IMR-90 (cell line): Measurements from ENCODE around the gene ZNF608. TPM values are rescaled to one million over a fixed set of nuclear protein-coding genes. Genes with fewer than 3 reads are reported as not detected.
A peak's percentile ranks its signal among the peaks of the same experiment; 100 is the strongest.

Source experiments
- ATAC-seq: fragments of 200-7000 bp; cut with Tn5 transposase; 2 replicates; pipeline ENCODE4 v1.9.1; 2020; ENCODE audit warnings: low read depth, mild to moderate bottlenecking, moderate library complexity
- BruUV-seq: library from RNA; stranded (reverse); fragments of 400-500 nt; replicated peaks from 2 replicates; lab custom pipeline; 2021; lab: Mats Ljungman, UMichigan
- CTCF ChIA-PET: fragments of 300-600 bp; formaldehyde crosslinking; extraction: SDS; loops from one replicate; lab custom pipeline; 2021; ENCODE audit warnings: antibody characterized with exemption; lab: Yijun Ruan, JAX
- POLR2A ChIA-PET: fragments of 300-600 bp; sonication (Branson Sonifier 250); formaldehyde crosslinking; loops from one replicate; lab custom pipeline; 2022; ENCODE audit warnings: antibody characterized with exemption; ENCODE audit not compliant: unreplicated experiment; lab: Charles Lee
- DNase-seq: peaks from one replicate; pipeline ENCODE4 v3.0.0; 2013
- H2AFZ ChIP-seq: replicated peaks from 2 replicates; pipeline ENCODE3; 2013; ENCODE audit warnings: low read length, mild to moderate bottlenecking; ENCODE audit not compliant: poor library complexity
- H2AK5ac ChIP-seq: 2 replicates; pipeline ENCODE4 v1.6.1; 2013; ENCODE audit warnings: low read depth, low read length, inconsistent platforms
- H2AK9ac ChIP-seq: replicated peaks from 2 replicates; pipeline ENCODE3; 2013; ENCODE audit warnings: mild to moderate bottlenecking, low read depth, low read length, moderate library complexity; ENCODE audit not compliant: poor library complexity
- H2BK120ac ChIP-seq: 2 replicates; pipeline ENCODE4 v1.6.1; 2013; ENCODE audit warnings: low read depth, low read length, inconsistent platforms
- H2BK15ac ChIP-seq: 3 replicates; pipeline ENCODE4 v1.6.1; 2013; ENCODE audit warnings: low read depth, low read length, inconsistent platforms
- H2BK20ac ChIP-seq: 2 replicates; pipeline ENCODE4 v1.6.1; 2013; ENCODE audit warnings: low read depth, mild to moderate bottlenecking, inconsistent platforms, low read length, moderate library complexity
- H2BK5ac ChIP-seq: 2 replicates; pipeline ENCODE4 v1.6.1; 2013; ENCODE audit warnings: mild to moderate bottlenecking, low read depth, low read length, inconsistent platforms; ENCODE audit not compliant: poor library complexity, severe bottlenecking
- H3K14ac ChIP-seq: replicated peaks from 2 replicates; pipeline ENCODE4 v1.6.1; 2013; ENCODE audit warnings: low read depth, low read length, inconsistent platforms
- H3K18ac ChIP-seq: 2 replicates; pipeline ENCODE4 v1.6.1; 2013; ENCODE audit warnings: low read depth, low read length, control low read depth
- H3K23ac ChIP-seq: 2 replicates; pipeline ENCODE4 v1.6.1; 2013; ENCODE audit warnings: low read depth, low read length, inconsistent platforms
- H3K27ac ChIP-seq: 2 replicates; pipeline ENCODE4 v1.5.1; 2013; ENCODE audit warnings: mild to moderate bottlenecking, control low read depth, low read length; ENCODE audit not compliant: insufficient read depth
- H3K27me3 ChIP-seq: 2 replicates; pipeline ENCODE4 v1.6.1; 2013; ENCODE audit warnings: low read length; ENCODE audit not compliant: control insufficient read depth, insufficient read depth
- H3K36me3 ChIP-seq: 2 replicates; pipeline ENCODE4 v1.6.1; 2013; ENCODE audit warnings: low read length, mixed read lengths; ENCODE audit not compliant: control insufficient read depth, insufficient read depth
- H3K4ac ChIP-seq: 2 replicates; pipeline ENCODE4 v1.6.1; 2013; ENCODE audit warnings: low read depth, low read length, inconsistent platforms
- H3K4me1 ChIP-seq: 2 replicates; pipeline ENCODE4 v1.6.1; 2013; ENCODE audit warnings: low read length, mixed read lengths; ENCODE audit not compliant: control insufficient read depth, insufficient read depth
- H3K4me2 ChIP-seq: 2 replicates; pipeline ENCODE4 v1.6.1; 2013; ENCODE audit warnings: low read depth, mild to moderate bottlenecking, control low read depth, low read length, moderate library complexity
- H3K4me3 ChIP-seq: 2 replicates; pipeline ENCODE4 v1.5.1; 2013; ENCODE audit warnings: low read depth, mild to moderate bottlenecking, control low read depth, low read length, moderate library complexity; ENCODE audit not compliant: insufficient read depth
- H3K56ac ChIP-seq: 2 replicates; pipeline ENCODE4 v1.6.1; 2013; ENCODE audit warnings: low read length, inconsistent platforms; ENCODE audit not compliant: insufficient read depth; ENCODE audit errors: extremely low read depth
- H3K79me1 ChIP-seq, 2 experiments: 2 replicates each; pipeline ENCODE4 v1.6.1; 2013; ENCODE audit warnings: low read length in 2 of 2, inconsistent platforms in 1 of 2, low read depth in 1 of 2
- H3K9ac ChIP-seq: 2 replicates; pipeline ENCODE4 v1.6.1; 2013; ENCODE audit warnings: low read depth, low read length, control low read depth
- H3K9me1 ChIP-seq: 2 replicates; pipeline ENCODE4 v1.6.1; 2013; ENCODE audit warnings: low read length, inconsistent platforms; ENCODE audit not compliant: insufficient read depth
- H3K9me3 ChIP-seq: 2 replicates; pipeline ENCODE4 v1.6.1; 2013; ENCODE audit warnings: low read length; ENCODE audit not compliant: control insufficient read depth, insufficient read depth
- H4K20me1 ChIP-seq: 2 replicates; pipeline ENCODE4 v1.6.1; 2013; ENCODE audit warnings: low read length, inconsistent platforms; ENCODE audit not compliant: insufficient read depth
- H4K5ac ChIP-seq: 2 replicates; pipeline ENCODE4 v1.6.1; 2013; ENCODE audit warnings: mild to moderate bottlenecking, low read depth, low read length, control low read depth
- H4K8ac ChIP-seq, 2 experiments: 2 replicates each; pipeline ENCODE4 v1.6.1; 2013; ENCODE audit warnings: low read depth in 2 of 2, low read length in 2 of 2, control low read depth in 1 of 2, inconsistent platforms in 1 of 2
- H4K91ac ChIP-seq: 2 replicates; pipeline ENCODE4 v1.6.1; 2013; ENCODE audit warnings: low read depth, low read length, inconsistent platforms; ENCODE audit not compliant: insufficient read depth
- BHLHE40 ChIP-seq: fragments of 150-350 bp; IDR thresholded peaks from 2 replicates; pipeline ENCODE4 v1.6.1; 2016; ENCODE audit warnings: mild to moderate bottlenecking, low read depth, low read length
- CTCF ChIP-seq: conservative IDR thresholded peaks from 2 replicates; pipeline ENCODE4 v1.5.1; 2012; ENCODE audit warnings: mild to moderate bottlenecking, low read depth, low read length, improper control_type of control experiment
- SMC3 ChIP-seq: fragments of 150-350 bp; IDR thresholded peaks from 2 replicates; pipeline ENCODE4 v1.6.1; 2016; ENCODE audit warnings: low read depth, mild to moderate bottlenecking, antibody characterized with exemption, low read length, moderate library complexity
- WGBS, 2 experiments: methylation state at CpG; one replicate each; pipeline versions ENCODE4 v1.1.5 to v1.1.7; 2013; ENCODE audit warnings: missing lambda C conversion rate in 2 of 2; ENCODE audit not compliant: insufficient read length in 1 of 2; ENCODE audit errors: extremely low coverage in 2 of 2; 5-methylcytosine and 5-hydroxymethylcytosine counted together
- dilution Hi-C: fragments of 300-500 bp; cut with HindIII; formaldehyde crosslinking; loops from one replicate; pipeline ENCODE4 v1.14.3; 2018; ENCODE audit warnings: low sequenced_read_pairs; ENCODE audit not compliant: unreplicated experiment
- in situ Hi-C: fragments of 300-500 bp; cut with MboI; formaldehyde crosslinking; loops from 3 replicates; pipeline ENCODE4 v1.14.3; 2019; ENCODE audit warnings: low sequenced_read_pairs, inconsistent platforms, mixed read lengths
- intact Hi-C: fragments of 100-400 bp; cut with micrococcal nuclease; formaldehyde crosslinking; loops from 2 replicates; pipeline ENCODE4 v1.10.0; 2022
- polyA plus RNA-seq, 3 experiments: library from polyadenylated mRNA; depleted of rRNA; stranded (reverse); fragments of >200 nt; gene quantifications; 2 replicates each; pipeline ENCODE4 v1.2.3, GENCODE V29; 2012; ENCODE audit warnings: low replicate concordance in 1 of 3
- total RNA-seq: library from RNA; depleted of rRNA; stranded (reverse); fragments of >200 nt; gene quantifications from 2 replicates; pipeline ENCODE4 v1.2.3, GENCODE V29; 2012
- TF ChIP-seq, protein P1 (sequence below): fragments of 150-350 bp; IDR thresholded peaks from 2 replicates; pipeline ENCODE4 v1.6.1; 2016; ENCODE audit warnings: low read depth, mild to moderate bottlenecking, low read length, moderate library complexity, borderline replicate concordance

The ZNF608 gene
- total and polyA plus RNA-seq, 2 of the 4 experiments (the other 2 are of a cell fraction) = 9.8 to 15.1 TPM

DNA sequence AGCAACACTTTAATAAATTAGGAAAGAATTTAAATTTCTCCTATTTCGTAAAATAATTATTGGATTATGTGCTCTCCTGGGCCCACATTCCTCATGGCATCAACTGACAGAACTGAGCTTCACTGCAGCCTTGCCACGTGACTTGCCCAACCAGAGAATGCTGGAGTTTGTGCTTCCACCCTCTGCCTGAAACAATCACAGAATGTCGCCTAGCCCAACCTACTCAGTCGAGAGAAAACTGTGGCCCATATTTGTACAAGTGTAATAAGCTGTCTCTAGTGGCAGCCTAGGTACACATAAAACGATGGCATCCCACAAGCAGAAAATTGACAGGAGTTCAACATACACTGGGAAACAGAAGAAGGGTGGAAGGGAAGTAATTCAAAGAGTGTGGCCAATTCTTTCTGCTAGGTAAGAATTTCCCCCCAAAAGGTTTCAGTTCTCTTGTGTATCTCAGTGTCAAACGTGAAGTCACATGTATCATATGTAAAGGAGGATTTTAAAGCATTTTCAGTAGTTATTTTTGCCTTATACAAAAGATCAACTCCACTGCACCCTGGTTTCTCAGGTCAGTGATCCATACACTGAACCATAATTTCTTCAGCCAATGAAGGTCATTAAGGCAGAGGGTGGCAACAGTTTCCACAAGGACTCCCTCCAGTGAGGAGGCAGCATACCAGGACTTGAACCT lies 41.7 kb downstream of the ZNF608 start:
- Histone ChIP-seq H3K4me2 (no peak overlapping the region), H2BK120ac (no peak overlapping the region), H3K79me1 (peaks cover 24 to 53% of the 10 kb centered on the region in 2 experiments), H3K36me3 (no peaks in the 10 kb centered on the region; the same call in 1 of the 2 replicates), H2AK9ac (no peak overlapping the region), H4K5ac (no peak overlapping the region), H2BK5ac (no peak overlapping the region), H3K14ac (no peak overlapping the region), H3K27ac (no peak overlapping the region), H3K56ac (no peak overlapping the region), H3K27me3 (no peaks in the 10 kb centered on the region), H2BK15ac (no peak overlapping the region; the same call in 2 of the 3 replicates), H3K23ac (no peak overlapping the region), H2BK20ac (peak overlapping the region; percentile 5; the same call in 1 of the 2 replicates), H3K9me1 (peaks cover 6% of the 10 kb centered on the region; the same call in 1 of the 2 replicates), H3K18ac (no peak overlapping the region), H3K9ac (no peak overlapping the region), H3K4me1 (peaks cover 9% of the 10 kb centered on the region; the same call in 1 of the 2 replicates), H4K8ac (no peak overlapping the region), H4K20me1 (0 out of 2 replicates have a peak, but pooled peaks cover 12% of the 10 kb centered on the region), H3K4me3 (no peak overlapping the region), H3K9me3 (no peaks in the 10 kb centered on the region), H2AFZ (no peak overlapping the region), H4K91ac (no peak overlapping the region), H3K4ac (no peak overlapping the region), H2AK5ac (no peak overlapping the region)
- ChIA-PET CTCF (interaction anchor here (0.6 kb wide), 1 partner anchor 1033 kb away, joined by 4 read pairs; no protein-coding TSS in a partner anchor), POLR2A (no interaction called here)
- no TSS peak for BruUV-seq
- in situ Hi-C loops = no loop called here
- TF ChIP-seq BHLHE40 = no peak
- TF ChIP-seq, protein P1, sequence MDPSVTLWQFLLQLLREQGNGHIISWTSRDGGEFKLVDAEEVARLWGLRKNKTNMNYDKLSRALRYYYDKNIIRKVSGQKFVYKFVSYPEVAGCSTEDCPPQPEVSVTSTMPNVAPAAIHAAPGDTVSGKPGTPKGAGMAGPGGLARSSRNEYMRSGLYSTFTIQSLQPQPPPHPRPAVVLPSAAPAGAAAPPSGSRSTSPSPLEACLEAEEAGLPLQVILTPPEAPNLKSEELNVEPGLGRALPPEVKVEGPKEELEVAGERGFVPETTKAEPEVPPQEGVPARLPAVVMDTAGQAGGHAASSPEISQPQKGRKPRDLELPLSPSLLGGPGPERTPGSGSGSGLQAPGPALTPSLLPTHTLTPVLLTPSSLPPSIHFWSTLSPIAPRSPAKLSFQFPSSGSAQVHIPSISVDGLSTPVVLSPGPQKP = no peak
- TF ChIP-seq CTCF = no peak
- TF ChIP-seq SMC3 = no peak
- ATAC-seq (no peak), DNase-seq (no peak)
- intact Hi-C loops = no loop called here
- WGBS, 2 experiments = no CpG with 5 or more reads among the region's 6 CpGs
- dilution Hi-C loops = no loop called here
